GM12878 (cell line): ENCODE measurements around the gene MYL11.

Source experiments
- CHD2 ChIP-seq: IDR thresholded peaks from 2 replicates; pipeline ENCODE4 v1.6.1; 2011; ENCODE audit warnings: low read depth, low read length, improper control_type of control experiment, borderline replicate concordance
- FOS ChIP-seq: IDR thresholded peaks from 3 replicates; pipeline ENCODE4 v1.6.1; 2011; ENCODE audit warnings: borderline replicate concordance; ENCODE audit not compliant: insufficient read length; ENCODE audit errors: extremely low read depth
- TF ChIP-seq, protein P1 (sequence below), 3 experiments: IDR thresholded peaks in 2 of 3; conservative IDR thresholded peaks in 1 of 3; 2 replicates each; pipeline ENCODE4 v1.5.1; 2011; ENCODE audit warnings: low read depth in 3 of 3, low read length in 3 of 3, mild to moderate bottlenecking in 3 of 3, control low read depth in 2 of 3, moderate library complexity in 2 of 3, inconsistent platforms in 1 of 3, mixed read lengths in 1 of 3; ENCODE audit not compliant: control insufficient read depth in 2 of 3, insufficient read depth in 1 of 3; ENCODE audit errors: extremely low read depth in 1 of 3

DNA sequence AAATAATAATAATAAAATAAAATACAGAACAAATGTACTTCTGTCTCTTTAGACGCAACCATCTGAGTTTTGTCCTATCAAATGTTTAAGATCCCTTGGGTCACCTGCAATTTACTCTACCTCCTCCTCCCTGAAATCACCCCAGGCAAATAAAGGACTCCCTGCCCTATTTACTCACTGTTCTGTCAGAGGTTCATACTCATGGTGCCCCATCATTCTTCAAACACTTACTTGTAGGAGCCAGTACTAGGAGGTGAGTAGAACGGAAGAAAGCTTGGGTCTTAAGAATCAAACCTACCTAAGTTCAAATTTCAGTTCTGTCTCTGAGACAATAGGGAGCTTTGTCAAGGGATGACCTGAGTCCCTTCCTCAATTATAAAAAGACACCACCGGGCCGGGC, 8.1 kb upstream of the MYL11 start:
- TF ChIP-seq, protein P1, sequence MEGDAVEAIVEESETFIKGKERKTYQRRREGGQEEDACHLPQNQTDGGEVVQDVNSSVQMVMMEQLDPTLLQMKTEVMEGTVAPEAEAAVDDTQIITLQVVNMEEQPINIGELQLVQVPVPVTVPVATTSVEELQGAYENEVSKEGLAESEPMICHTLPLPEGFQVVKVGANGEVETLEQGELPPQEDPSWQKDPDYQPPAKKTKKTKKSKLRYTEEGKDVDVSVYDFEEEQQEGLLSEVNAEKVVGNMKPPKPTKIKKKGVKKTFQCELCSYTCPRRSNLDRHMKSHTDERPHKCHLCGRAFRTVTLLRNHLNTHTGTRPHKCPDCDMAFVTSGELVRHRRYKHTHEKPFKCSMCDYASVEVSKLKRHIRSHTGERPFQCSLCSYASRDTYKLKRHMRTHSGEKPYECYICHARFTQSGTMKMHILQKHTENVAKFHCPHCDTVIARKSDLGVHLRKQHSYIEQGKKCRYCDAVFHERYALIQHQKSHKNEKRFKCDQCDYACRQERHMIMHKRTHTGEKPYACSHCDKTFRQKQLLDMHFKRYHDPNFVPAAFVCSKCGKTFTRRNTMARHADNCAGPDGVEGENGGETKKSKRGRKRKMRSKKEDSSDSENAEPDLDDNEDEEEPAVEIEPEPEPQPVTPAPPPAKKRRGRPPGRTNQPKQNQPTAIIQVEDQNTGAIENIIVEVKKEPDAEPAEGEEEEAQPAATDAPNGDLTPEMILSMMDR (IDR thresholded peaks at IDR 0.05 in 2 of 3, conservative IDR thresholded peaks at IDR 0.05 in 1 of 3; ENCODE audit: control insufficient read depth in 2 of 3, extremely low read depth in 1 of 3, insufficient read depth in 1 of 3, low read depth in 3 of 3, low read length in 3 of 3), result no peak
- TF ChIP-seq CHD2, result no peak
- no peak for TF ChIP-seq FOS
